Measurements from ENCODE around the gene ARL15. TPM values are rescaled to one million over a fixed set of nuclear protein-coding genes. Genes with fewer than 3 reads are reported as not detected.

ARL15 gene
- total and polyA plus RNA-seq, 5 donors from 2014 or later = 16.5 to 27.7 (median 19.1) TPM

GRCh38 chr5:54279960-54280359 lies 30.4 kb downstream of the ARL15 start:
- Mint-ChIP-seq H3K27me3 (no peaks in the 10 kb centered on the region), H3K9me3 (peaks cover 0 to 3% (median 1%) of the 10 kb centered on the region in 7 donors), H3K27ac (no peak overlapping the region), H3K36me3 (peaks cover 36% of the 10 kb centered on the region), H3K4me3 (no peak overlapping the region), H3K4me1 (peaks cover 14 to 29% (median 21%) of the 10 kb centered on the region in 4 donors)
- no peak for DNase-seq
- no peaks in the 10 kb centered on the region for H3K27me3 ChIP-seq (ENCODE audit: control insufficient read depth, insufficient read depth, low read length)
- H3K36me3 ChIP-seq (ENCODE audit: control insufficient read depth, insufficient read depth, low read length) = peaks cover 6% of the 10 kb centered on the region
- no peak overlapping the region for H3K27ac ChIP-seq (ENCODE audit: insufficient read depth, low read length, poor library complexity, severe bottlenecking)
- no peaks in the 10 kb centered on the region for H3K4me1 ChIP-seq (ENCODE audit: control insufficient read depth, insufficient read depth, low read length, poor library complexity, severe bottlenecking)
- H3K9me3 ChIP-seq (ENCODE audit: control insufficient read depth in 2 of 2, low read length in 2 of 2) = no peaks in the 10 kb centered on the region
- ATAC-seq (ENCODE audit: low read depth in 2 of 2) = no peak
- H3K4me3 ChIP-seq (ENCODE audit: low read depth, low read length) = no peak overlapping the region

- no peak overlapping the region for H3K4me3 ChIP-seq (ENCODE audit: low read depth, low read length)
- H3K4me1 ChIP-seq (ENCODE audit: control insufficient read depth, insufficient read depth, low read length, poor library complexity, severe bottlenecking) = no peaks in the 10 kb centered on the region
- Mint-ChIP-seq H3K4me1 (peaks cover 14 to 25% (median 20%) of the 10 kb centered on the region in 4 donors), H3K27me3 (no peaks in the 10 kb centered on the region), H3K27ac (no peak overlapping the region), H3K4me3 (no peak overlapping the region), H3K9me3 (peaks cover 0 to 3% (median 0%) of the 10 kb centered on the region in 7 donors), H3K36me3 (peaks cover 36% of the 10 kb centered on the region)
- H3K36me3 ChIP-seq (ENCODE audit: control insufficient read depth, insufficient read depth, low read length) = peaks cover 6% of the 10 kb centered on the region
- no peak for ATAC-seq (ENCODE audit: low read depth in 2 of 2)
- DNase-seq = no peak
- H3K27ac ChIP-seq (ENCODE audit: insufficient read depth, low read length, poor library complexity, severe bottlenecking) = no peak overlapping the region
- no peaks in the 10 kb centered on the region for H3K9me3 ChIP-seq (ENCODE audit: control insufficient read depth in 2 of 2, low read length in 2 of 2)
- H3K27me3 ChIP-seq (ENCODE audit: control insufficient read depth, insufficient read depth, low read length) = no peaks in the 10 kb centered on the region
Measured at GRCh38 chr5:54278979-54279717, 31.2 kb downstream of the ARL15 start.

DNA sequence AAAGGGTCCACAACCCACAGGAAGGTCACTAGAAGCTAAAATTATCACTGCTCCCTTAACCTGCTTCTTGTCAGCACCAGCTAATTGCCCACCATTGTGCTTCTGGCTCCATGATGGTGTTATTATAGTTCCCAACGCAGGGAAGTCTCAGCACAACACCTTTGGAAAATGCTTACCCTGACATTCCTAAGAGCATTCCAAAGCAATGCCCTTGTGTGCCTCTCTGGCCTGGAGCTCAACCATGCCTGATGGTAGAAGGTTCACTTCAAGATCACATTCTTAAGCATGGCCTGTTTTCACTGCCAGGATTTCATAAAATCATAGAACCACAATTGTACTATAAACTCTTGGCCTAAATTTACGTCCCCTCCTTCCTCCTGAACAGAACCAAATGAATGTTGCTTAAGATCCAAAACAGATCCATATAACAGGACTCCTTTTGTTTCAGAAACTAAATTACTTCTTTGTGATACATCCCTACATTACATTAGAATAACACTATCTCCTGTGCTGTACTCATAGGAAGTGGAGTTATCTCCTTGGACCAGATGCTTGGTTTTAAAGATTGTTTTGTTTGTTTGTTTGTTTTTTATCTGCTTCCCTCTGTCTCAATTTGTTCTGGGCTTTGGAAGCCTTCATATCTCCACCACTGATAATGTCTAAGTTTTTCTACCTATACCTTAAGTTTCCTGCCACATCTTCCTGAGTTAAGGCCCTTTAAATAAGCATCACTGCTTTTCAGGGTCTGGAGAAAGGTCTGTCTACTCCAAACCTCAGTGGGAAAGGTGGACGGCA lies 32.1 kb downstream of the ARL15 start:
- Mint-ChIP-seq H3K27me3 (no peaks in the 10 kb centered on the region), H3K27ac (no peak overlapping the region), H3K4me3 (no peak overlapping the region), H3K36me3 (peaks cover 36% of the 10 kb centered on the region), H3K9me3 (peaks cover 0 to 6% (median 0%) of the 10 kb centered on the region in 7 donors), H3K4me1 (peaks cover 14 to 34% (median 23%) of the 10 kb centered on the region in 4 donors)
- Histone ChIP-seq H3K27ac (ENCODE audit: insufficient read depth, low read length, poor library complexity, severe bottlenecking) (no peak overlapping the region), H3K4me1 (ENCODE audit: control insufficient read depth, insufficient read depth, low read length, poor library complexity, severe bottlenecking) (no peaks in the 10 kb centered on the region), H3K36me3 (ENCODE audit: control insufficient read depth, insufficient read depth, low read length) (peaks cover 6% of the 10 kb centered on the region), H3K27me3 (ENCODE audit: control insufficient read depth, insufficient read depth, low read length) (no peaks in the 10 kb centered on the region), H3K9me3 (ENCODE audit: control insufficient read depth in 2 of 2, low read length in 2 of 2) (no peaks in the 10 kb centered on the region), H3K4me3 (ENCODE audit: low read depth, low read length) (no peak overlapping the region)
- DNase-seq = no peak
- ATAC-seq (ENCODE audit: low read depth in 2 of 2) = no peak

GRCh38 chr5:54276048-54276447 lies 34.3 kb downstream of the ARL15 start:
- no peak overlapping the region for H3K27ac ChIP-seq (ENCODE audit: insufficient read depth, low read length, poor library complexity, severe bottlenecking)
- ATAC-seq (ENCODE audit: low read depth in 2 of 2) (no peak), DNase-seq (no peak)
- H3K9me3 Mint-ChIP-seq = peaks cover 0 to 4% (median 0%) of the 10 kb centered on the region in 7 donors
- no peaks in the 10 kb centered on the region for H3K27me3 ChIP-seq (ENCODE audit: control insufficient read depth, insufficient read depth, low read length)
- H3K36me3 Mint-ChIP-seq = peaks cover 29% of the 10 kb centered on the region
- no peaks in the 10 kb centered on the region for H3K27me3 Mint-ChIP-seq
- peaks cover 19 to 36% (median 25%) of the 10 kb centered on the region in 4 donors for H3K4me1 Mint-ChIP-seq
- no peaks in the 10 kb centered on the region for H3K4me1 ChIP-seq (ENCODE audit: control insufficient read depth, insufficient read depth, low read length, poor library complexity, severe bottlenecking)
- no peak overlapping the region for H3K4me3 Mint-ChIP-seq
- H3K9me3 ChIP-seq (ENCODE audit: control insufficient read depth in 2 of 2, low read length in 2 of 2) = no peaks in the 10 kb centered on the region
- peak overlapping the region in 1 of 3 donors; percentile 72 for H3K27ac Mint-ChIP-seq
- peaks cover 6% of the 10 kb centered on the region for H3K36me3 ChIP-seq (ENCODE audit: control insufficient read depth, insufficient read depth, low read length)
- H3K4me3 ChIP-seq (ENCODE audit: low read depth, low read length) = no peak overlapping the region

- no peak overlapping the region for H3K27ac Mint-ChIP-seq
- no peaks in the 10 kb centered on the region for H3K27me3 ChIP-seq (ENCODE audit: control insufficient read depth, insufficient read depth, low read length)
- H3K36me3 ChIP-seq (ENCODE audit: control insufficient read depth, insufficient read depth, low read length) = peaks cover 6% of the 10 kb centered on the region
- DNase-seq = no peak
- H3K27ac ChIP-seq (ENCODE audit: insufficient read depth, low read length, poor library complexity, severe bottlenecking) = no peak overlapping the region
- H3K4me3 Mint-ChIP-seq = no peak overlapping the region
- H3K9me3 Mint-ChIP-seq = peaks cover 0 to 3% (median 0%) of the 10 kb centered on the region in 7 donors
- no peaks in the 10 kb centered on the region for H3K27me3 Mint-ChIP-seq
- peaks cover 22 to 36% (median 26%) of the 10 kb centered on the region in 4 donors for H3K4me1 Mint-ChIP-seq
- no peak overlapping the region for H3K4me3 ChIP-seq (ENCODE audit: low read depth, low read length)
- no peaks in the 10 kb centered on the region for H3K4me1 ChIP-seq (ENCODE audit: control insufficient read depth, insufficient read depth, low read length, poor library complexity, severe bottlenecking)
- no peak for ATAC-seq (ENCODE audit: low read depth in 2 of 2)
- H3K9me3 ChIP-seq (ENCODE audit: control insufficient read depth in 2 of 2, low read length in 2 of 2) = no peaks in the 10 kb centered on the region
- peaks cover 24% of the 10 kb centered on the region for H3K36me3 Mint-ChIP-seq
Measured at GRCh38 chr5:54275361-54275760, 35.0 kb downstream of the ARL15 start.

- ATAC-seq (ENCODE audit: low read depth in 2 of 2) (no peak), DNase-seq (no peak)
- Mint-ChIP-seq H3K9me3 (peaks cover 0 to 3% (median 0%) of the 10 kb centered on the region in 7 donors), H3K36me3 (peaks cover 20% of the 10 kb centered on the region), H3K4me1 (peaks cover 20 to 36% (median 26%) of the 10 kb centered on the region in 4 donors), H3K4me3 (no peak overlapping the region), H3K27me3 (no peaks in the 10 kb centered on the region), H3K27ac (no peak overlapping the region)
- H3K27me3 ChIP-seq (ENCODE audit: control insufficient read depth, insufficient read depth, low read length) = no peaks in the 10 kb centered on the region
- H3K36me3 ChIP-seq (ENCODE audit: control insufficient read depth, insufficient read depth, low read length) = peaks cover 3% of the 10 kb centered on the region
- no peak overlapping the region for H3K4me3 ChIP-seq (ENCODE audit: low read depth, low read length)
- no peak overlapping the region for H3K27ac ChIP-seq (ENCODE audit: insufficient read depth, low read length, poor library complexity, severe bottlenecking)
- no peaks in the 10 kb centered on the region for H3K9me3 ChIP-seq (ENCODE audit: control insufficient read depth in 2 of 2, low read length in 2 of 2)
- H3K4me1 ChIP-seq (ENCODE audit: control insufficient read depth, insufficient read depth, low read length, poor library complexity, severe bottlenecking) = no peaks in the 10 kb centered on the region
Measured at GRCh38 chr5:54274944-54275343, 35.4 kb downstream of the ARL15 start.

GRCh38 chr5:54273715-54274114 lies 36.7 kb downstream of the ARL15 start:
- no peak overlapping the region for H3K27ac ChIP-seq (ENCODE audit: insufficient read depth, low read length, poor library complexity, severe bottlenecking)
- Mint-ChIP-seq H3K27me3 (no peaks in the 10 kb centered on the region), H3K4me3 (no peak overlapping the region), H3K9me3 (peaks cover 0 to 3% (median 0%) of the 10 kb centered on the region in 7 donors), H3K27ac (peak overlapping the region in 1 of 3 donors; percentile 50), H3K36me3 (peaks cover 16% of the 10 kb centered on the region), H3K4me1 (peaks cover 20 to 34% (median 23%) of the 10 kb centered on the region in 4 donors)
- no peaks in the 10 kb centered on the region for H3K4me1 ChIP-seq (ENCODE audit: control insufficient read depth, insufficient read depth, low read length, poor library complexity, severe bottlenecking)
- H3K9me3 ChIP-seq (ENCODE audit: control insufficient read depth in 2 of 2, low read length in 2 of 2) = no peaks in the 10 kb centered on the region
- no peak for DNase-seq
- H3K4me3 ChIP-seq (ENCODE audit: low read depth, low read length) = no peak overlapping the region
- H3K36me3 ChIP-seq (ENCODE audit: control insufficient read depth, insufficient read depth, low read length) = no peaks in the 10 kb centered on the region
- ATAC-seq (ENCODE audit: low read depth in 2 of 2) = no peak
- H3K27me3 ChIP-seq (ENCODE audit: control insufficient read depth, insufficient read depth, low read length) = no peaks in the 10 kb centered on the region
